HL-60 (cell line): ENCODE data around the gene PPM1F.

Source experiments
- CTCF ChIP-seq: IDR thresholded peaks from one replicate; pipeline ENCODE4 v1.5.1; 2011; ENCODE audit warnings: low read length, control low read depth, inconsistent platforms; ENCODE audit not compliant: insufficient read depth
- POLR2AphosphoS5 ChIP-seq: IDR thresholded peaks from 2 replicates; pipeline ENCODE4 v1.6.1; 2012; ENCODE audit warnings: low read depth
- REST ChIP-seq: IDR thresholded peaks from 2 replicates; pipeline ENCODE4 v1.6.1; 2012; ENCODE audit warnings: low read depth; ENCODE audit not compliant: insufficient replicate concordance

- TF ChIP-seq CTCF = no peak
- TF ChIP-seq POLR2AphosphoS5 = 0 out of 2 replicates have a peak, but pooled peaks have one; percentile 58
- no peak for TF ChIP-seq REST
Measured at GRCh38 chr22:21937821-21938070, 14.9 kb downstream of the PPM1F start.
